Naive B cell (primary cell): Measurements from ENCODE around the gene ZSWIM4. TPM values are rescaled to one million over a fixed set of nuclear protein-coding genes. Genes with fewer than 3 reads are reported as not detected.
"Not testable (repeated sequence)": the region's sequence is repeated elsewhere in the genome, so short reads cannot be mapped to it uniquely, and the experiment has no call there.

Experiments used
- ATAC-seq, 2 donors: fragments of 150-1000 bp; cut with Tn5 transposase; 2 replicates each; pipeline ENCODE4 v1.10.0; 2021; ENCODE audit warnings: low read depth in 2 of 2, mild to moderate bottlenecking in 2 of 2, moderate library complexity in 2 of 2
- DNase-seq: peaks from one replicate; pipeline ENCODE4 v3.0.0; 2022
- H3K27ac Mint-ChIP-seq, 6 donors: one replicate each; pipeline ENCODE4 v1.8.0; 2020 to 2022; ENCODE audit warnings: mild to moderate bottlenecking in 6 of 6, mixed read lengths in 6 of 6, moderate library complexity in 5 of 6, inconsistent platforms in 2 of 6
- H3K27me3 Mint-ChIP-seq, 3 donors: one replicate each; pipeline ENCODE4 v1.8.0; 2021 to 2022; ENCODE audit warnings: mixed read lengths in 3 of 3, mild to moderate bottlenecking in 1 of 3
- H3K36me3 Mint-ChIP-seq, 2 donors: one replicate each; pipeline ENCODE4 v1.8.0; 2020 to 2022; ENCODE audit warnings: mixed read lengths in 2 of 2, inconsistent platforms in 1 of 2, mild to moderate bottlenecking in 1 of 2
- H3K4me1 Mint-ChIP-seq, 3 donors: one replicate each; pipeline ENCODE4 v1.8.0; 2020 to 2022; ENCODE audit warnings: mixed read lengths in 3 of 3, inconsistent platforms in 1 of 3, mild to moderate bottlenecking in 1 of 3, moderate library complexity in 1 of 3
- H3K4me3 Mint-ChIP-seq, 8 donors: one replicate each; pipeline ENCODE4 v1.8.0; 2020 to 2022; ENCODE audit warnings: mild to moderate bottlenecking in 8 of 8, mixed read lengths in 8 of 8, moderate library complexity in 8 of 8, inconsistent platforms in 2 of 8
- H3K9me3 Mint-ChIP-seq, 7 donors: one replicate each; pipeline ENCODE4 v1.8.0; 2020 to 2022; ENCODE audit warnings: mixed read lengths in 7 of 7, mild to moderate bottlenecking in 5 of 7, inconsistent platforms in 2 of 7, moderate library complexity in 1 of 7
- polyA plus RNA-seq, 6 donors: library from polyadenylated mRNA; unstranded; fragments of 300-500 nt; fragmentation: Illumina TruSeq; gene quantifications; one replicate each; pipeline ENCODE4 v1.2.3, GENCODE V29; 2021; ENCODE audit warnings: low read depth in 6 of 6

ZSWIM4 gene
- polyA plus RNA-seq, 6 donors from 2014 or later: 0.65 to 2.2 (median 0.89) TPM; not detected in 1

DNA sequence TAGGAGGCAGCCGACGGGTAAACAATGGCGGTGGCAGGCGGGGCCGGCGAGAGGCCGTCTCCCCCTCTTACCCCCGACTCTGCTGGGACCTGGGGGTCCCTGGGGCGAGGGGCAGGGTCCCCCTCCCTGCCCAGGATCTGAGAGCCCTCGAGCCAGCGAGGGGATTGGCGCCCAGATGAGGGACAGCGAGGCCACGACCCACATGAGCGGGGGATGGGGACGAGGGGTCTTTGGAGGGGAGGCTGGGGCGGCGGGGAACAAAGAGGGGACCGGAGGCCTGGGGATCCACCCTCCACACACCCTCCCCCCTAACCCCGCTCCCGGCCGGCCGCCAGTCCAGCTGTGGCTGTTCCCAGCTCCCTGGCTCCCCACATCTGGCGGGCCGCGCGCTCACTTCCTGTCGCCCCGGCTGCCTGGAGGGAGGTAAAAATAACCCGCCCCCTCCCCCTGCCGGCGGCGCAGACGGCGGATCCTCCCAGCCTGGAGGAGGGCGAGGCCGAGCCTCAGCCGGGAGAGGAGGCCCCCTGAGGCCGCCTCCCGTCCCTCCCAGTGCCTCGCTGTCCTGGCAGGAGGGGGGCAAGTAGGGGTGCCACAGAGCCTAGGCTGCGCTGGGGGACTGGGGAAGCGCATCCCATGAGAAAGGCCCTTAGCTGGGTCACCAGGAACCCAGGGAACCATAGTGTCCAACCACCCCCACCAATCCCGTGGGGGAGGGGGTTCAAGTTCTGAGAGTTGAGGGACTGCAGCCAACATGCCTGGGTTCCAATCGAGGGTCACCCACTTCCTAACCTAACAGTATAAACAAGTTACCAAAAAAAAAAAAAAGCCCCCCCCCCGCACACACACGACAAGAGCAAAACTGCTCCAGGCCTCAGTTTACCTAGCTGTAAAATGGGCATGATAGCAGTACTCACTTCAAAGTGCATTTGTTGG lies 52.4 kb downstream of the ZSWIM4 start:
- H3K4me1 Mint-ChIP-seq: peaks cover 34 to 45% (median 37%) of the 10 kb centered on the region in 3 donors
- DNase-seq: peak; percentile 61
- peak overlapping the region; percentile 98 to 100 (median 100) for H3K27ac Mint-ChIP-seq
- H3K4me3 Mint-ChIP-seq: peak overlapping the region; percentile 47 to 92 (median 82)
- H3K9me3 Mint-ChIP-seq: no peaks in the 10 kb centered on the region
- H3K36me3 Mint-ChIP-seq: no peaks in the 10 kb centered on the region
- H3K27me3 Mint-ChIP-seq: peaks cover 6 to 23% (median 8%) of the 10 kb centered on the region in 3 donors
- peak; percentile 24 for ATAC-seq

DNA sequence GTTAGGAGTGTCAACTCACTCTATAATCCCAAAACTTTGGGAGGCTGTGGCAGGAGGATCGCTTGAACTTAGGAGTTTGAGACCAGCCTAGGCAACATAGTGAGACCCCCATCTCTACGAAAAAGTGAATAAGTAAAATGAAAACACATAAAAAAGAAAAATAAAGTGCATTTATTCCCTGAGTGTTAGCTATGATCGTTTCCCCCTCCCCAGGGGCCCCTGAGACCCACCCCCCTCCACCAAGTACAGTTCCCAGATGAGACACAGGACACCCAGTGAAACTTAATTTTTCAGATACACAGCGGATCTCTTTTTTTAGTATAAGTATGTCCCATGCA lies 53.1 kb downstream of the ZSWIM4 start:
- Mint-ChIP-seq H3K36me3 (no peaks in the 10 kb centered on the region), H3K9me3 (no peaks in the 10 kb centered on the region), H3K4me3 (peak overlapping the region in 4 of 8 donors; percentile 52 to 80 (median 60)), H3K4me1 (peaks cover 29 to 43% (median 31%) of the 10 kb centered on the region in 3 donors), H3K27me3 (peaks cover 6 to 23% (median 8%) of the 10 kb centered on the region in 3 donors), H3K27ac (peak overlapping the region in 4 of 6 donors; percentile 71 to 100 (median 88))
- no peak for DNase-seq
- ATAC-seq: no peak

DNA sequence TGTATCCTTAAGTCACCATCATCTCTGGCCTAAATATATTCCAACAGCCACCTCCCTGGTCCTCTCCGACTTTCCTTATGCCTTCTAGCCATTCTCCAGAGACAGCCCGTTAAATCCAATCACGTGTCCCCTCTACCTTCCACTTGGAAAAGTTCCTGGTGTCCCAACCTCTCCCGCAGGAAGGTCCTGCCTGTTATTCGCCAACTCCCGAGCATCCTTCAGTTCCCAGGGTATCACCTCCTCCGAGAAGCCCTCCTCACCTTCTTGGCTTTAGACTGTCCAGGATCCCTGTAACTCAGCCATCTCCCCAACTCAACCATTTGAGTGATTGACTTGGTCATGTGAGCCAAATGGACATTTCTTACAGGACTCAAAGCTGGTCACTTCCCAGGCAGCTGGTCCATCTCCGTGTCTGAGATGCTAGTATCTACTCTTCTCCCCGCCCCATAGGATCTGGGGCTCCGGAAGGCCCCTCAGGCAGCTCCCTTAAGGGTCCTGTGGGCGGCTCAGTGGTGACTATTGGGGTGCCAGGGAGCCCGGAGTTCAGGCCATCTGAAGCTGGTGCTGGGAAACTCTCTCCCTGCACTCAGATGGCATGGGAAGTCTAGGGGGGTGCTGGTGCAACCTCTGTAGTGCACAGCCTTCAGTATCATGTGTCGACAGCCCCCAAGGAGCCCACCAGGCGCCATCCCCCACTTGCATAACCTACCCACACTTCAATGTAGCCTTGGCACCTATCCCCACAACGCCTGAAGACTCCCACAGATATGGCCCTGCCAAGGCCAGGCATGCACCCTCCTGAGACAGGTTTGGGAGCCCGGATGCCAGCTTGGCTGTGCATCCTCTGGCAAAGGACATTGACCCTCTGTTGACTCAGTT lies 53.8 kb downstream of the ZSWIM4 start:
- ATAC-seq (no peak), DNase-seq (no peak)
- peak overlapping the region in 5 of 6 donors; percentile 43 to 100 (median 93) for H3K27ac Mint-ChIP-seq
- H3K4me1 Mint-ChIP-seq: peaks cover 24 to 39% (median 27%) of the 10 kb centered on the region in 3 donors
- H3K4me3 Mint-ChIP-seq: peak overlapping the region in 6 of 8 donors; percentile 13 to 65 (median 41)
- peaks cover 6 to 23% (median 8%) of the 10 kb centered on the region in 3 donors for H3K27me3 Mint-ChIP-seq
- no peaks in the 10 kb centered on the region for H3K9me3 Mint-ChIP-seq
- H3K36me3 Mint-ChIP-seq: no peaks in the 10 kb centered on the region

DNA sequence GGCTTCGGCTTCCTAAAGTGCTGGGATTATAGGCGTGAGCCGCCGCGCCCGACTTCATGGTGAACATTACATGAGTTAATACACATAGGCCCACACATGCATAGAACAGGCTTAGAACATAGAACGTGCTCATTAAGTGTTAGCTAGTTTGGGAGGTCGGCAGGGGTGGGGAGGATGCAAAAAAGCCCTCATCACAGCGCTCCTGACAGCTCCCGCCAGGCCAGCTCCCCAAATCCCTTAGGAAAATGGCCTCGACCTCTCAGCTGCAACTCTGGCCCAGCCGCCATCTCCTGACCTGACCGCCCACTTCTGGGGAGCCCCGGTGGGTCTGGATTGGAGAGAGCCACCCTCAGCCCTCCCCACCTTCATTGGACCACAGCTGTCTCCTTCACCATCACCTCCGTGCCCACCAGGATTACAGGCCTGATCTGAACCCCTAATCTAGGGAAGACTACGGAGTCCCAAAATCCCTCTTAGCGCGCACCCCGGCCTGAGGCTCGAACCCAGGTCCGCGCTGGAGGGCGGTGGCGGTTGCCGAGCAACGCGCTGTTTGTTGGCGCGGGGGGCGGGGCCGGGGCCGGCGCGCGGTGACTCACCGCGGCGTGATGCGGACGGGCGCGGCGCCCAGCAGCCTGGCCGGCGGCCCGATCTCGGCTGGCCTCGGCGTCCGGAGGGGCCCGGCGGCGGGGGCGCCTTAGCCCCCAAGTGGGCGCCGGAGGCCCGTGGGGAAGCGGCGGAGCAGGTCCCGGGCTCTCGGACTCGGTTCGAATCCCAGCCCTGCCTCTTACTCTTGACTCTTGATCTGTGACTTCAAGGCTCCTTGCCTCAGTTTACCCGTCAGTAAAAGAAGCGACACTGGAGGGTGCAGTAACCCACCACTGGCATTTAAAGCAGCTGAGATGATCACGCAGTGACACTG lies 55.0 kb downstream of the ZSWIM4 start:
- Mint-ChIP-seq H3K9me3 (no peaks in the 10 kb centered on the region), H3K4me3 (peak overlapping the region in 6 of 8 donors; percentile 45 to 75 (median 56)), H3K4me1 (peaks cover 23 to 30% (median 24%) of the 10 kb centered on the region in 3 donors), H3K27ac (peak overlapping the region; percentile 87 to 100 (median 92)), H3K36me3 (no peaks in the 10 kb centered on the region), H3K27me3 (peaks cover 6 to 26% (median 8%) of the 10 kb centered on the region in 3 donors)
- DNase-seq (peak; percentile 58), ATAC-seq (peak; percentile 3 to 6)

DNA sequence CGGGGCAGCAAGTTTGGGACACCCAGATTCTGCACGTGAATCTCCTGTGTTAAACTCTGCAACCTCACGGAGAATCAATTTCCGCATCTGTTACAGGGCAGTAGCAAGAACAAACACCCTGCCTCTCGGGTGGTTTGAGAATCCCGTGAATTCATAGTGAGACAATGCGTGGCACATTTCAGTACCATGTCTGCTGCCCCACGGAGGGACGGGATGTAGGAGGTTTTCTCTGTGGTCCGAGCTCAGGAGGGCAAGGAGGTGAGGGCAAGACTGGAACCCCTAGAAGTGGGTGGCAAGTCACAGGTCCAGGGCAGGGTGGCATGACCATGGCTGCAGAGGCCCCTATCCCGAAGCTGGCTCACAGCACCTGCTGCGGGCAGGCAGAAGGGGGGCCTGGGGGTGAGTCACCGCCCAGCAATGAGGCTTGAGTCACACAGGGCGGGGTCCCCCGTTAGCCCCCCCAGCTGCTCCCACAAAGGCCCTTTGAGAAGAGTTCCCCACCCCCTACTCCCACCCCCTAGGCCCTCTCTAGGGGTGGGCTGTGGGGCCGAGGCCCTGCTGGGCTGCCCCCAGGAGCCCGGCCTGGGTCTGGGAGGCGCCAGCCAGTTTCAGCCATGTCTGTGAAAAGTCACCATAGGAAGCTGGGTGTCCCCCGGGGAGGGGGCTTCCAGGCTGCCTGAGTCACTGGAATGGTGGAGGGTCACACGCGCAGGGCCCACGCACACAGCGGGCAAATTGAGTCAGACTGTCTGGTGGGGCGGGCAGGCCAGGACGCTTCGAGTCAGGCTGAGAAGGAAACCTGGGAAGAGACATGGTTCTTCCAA lies 55.9 kb downstream of the ZSWIM4 start:
- DNase-seq: no peak
- ATAC-seq: no peak
- Mint-ChIP-seq H3K36me3 (no peaks in the 10 kb centered on the region), H3K9me3 (no peaks in the 10 kb centered on the region), H3K27me3 (peaks cover 6 to 26% (median 8%) of the 10 kb centered on the region in 3 donors), H3K4me3 (peak overlapping the region in 4 of 8 donors; percentile 45 to 70 (median 56)), H3K4me1 (peaks cover 16 to 24% (median 17%) of the 10 kb centered on the region in 3 donors), H3K27ac (peak overlapping the region; percentile 44 to 100 (median 86))

DNA sequence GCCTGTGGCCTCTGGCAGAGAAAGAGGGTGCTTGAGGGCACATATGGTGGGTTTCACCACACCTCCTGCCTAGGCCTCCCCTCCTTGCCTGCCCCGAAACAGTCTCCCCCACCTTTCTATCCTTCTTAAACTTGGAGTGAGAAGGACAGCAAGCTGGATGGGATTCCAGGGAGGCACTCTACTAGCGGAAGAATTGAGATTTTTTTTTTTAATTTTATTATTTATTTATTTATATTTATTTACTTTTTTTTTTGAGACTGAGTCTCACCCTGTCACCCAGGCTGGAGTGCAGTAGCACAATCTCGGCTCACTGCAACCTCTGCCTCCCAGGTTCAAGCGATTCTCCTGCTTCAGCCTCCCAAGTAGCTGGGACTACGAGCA lies 56.5 kb downstream of the ZSWIM4 start:
- peaks cover 10 to 18% (median 11%) of the 10 kb centered on the region in 3 donors for H3K4me1 Mint-ChIP-seq
- DNase-seq, H3K4me3 Mint-ChIP-seq, ATAC-seq, H3K36me3 Mint-ChIP-seq, H3K9me3 Mint-ChIP-seq: not testable (repeated sequence)
- H3K27me3 Mint-ChIP-seq: peaks cover 6 to 23% (median 8%) of the 10 kb centered on the region in 3 donors
- peak overlapping the region in 4 of 6 donors; percentile 22 to 100 (median 63) for H3K27ac Mint-ChIP-seq

DNA sequence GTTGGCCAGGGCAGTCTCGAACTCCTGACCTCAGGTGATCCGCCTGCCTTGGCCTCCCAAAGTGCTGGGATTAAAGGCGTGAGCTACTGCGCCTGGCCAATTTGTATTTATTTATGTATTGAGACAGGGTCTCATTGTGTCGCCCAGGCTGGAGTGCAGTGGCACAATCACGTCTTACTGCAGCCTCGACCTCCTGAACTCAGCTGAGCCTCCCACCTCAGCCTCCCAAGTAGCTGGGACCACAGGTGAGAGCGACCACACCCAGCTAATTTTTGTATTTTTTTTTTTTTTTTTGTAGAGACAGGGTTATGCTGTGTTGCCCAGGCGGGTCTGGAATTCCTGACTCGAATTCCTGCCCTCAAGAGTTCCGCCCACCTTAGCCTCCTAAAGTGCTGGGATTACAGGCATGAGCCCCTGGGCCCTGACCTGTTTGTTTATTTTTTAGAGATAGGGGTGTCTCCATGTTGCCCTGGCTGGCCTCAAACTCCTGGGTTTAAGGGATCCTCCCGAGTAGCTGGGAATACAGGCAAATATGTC lies 57.0 kb downstream of the ZSWIM4 start:
- peaks cover 6 to 21% (median 8%) of the 10 kb centered on the region in 3 donors for H3K27me3 Mint-ChIP-seq
- ATAC-seq, H3K36me3 Mint-ChIP-seq, H3K9me3 Mint-ChIP-seq, H3K4me3 Mint-ChIP-seq, DNase-seq: not testable (repeated sequence)
- H3K4me1 Mint-ChIP-seq: peaks cover 5 to 15% (median 7%) of the 10 kb centered on the region in 3 donors
- H3K27ac Mint-ChIP-seq: peak overlapping the region in 3 of 6 donors; percentile 41 to 100 (median 44)

DNA sequence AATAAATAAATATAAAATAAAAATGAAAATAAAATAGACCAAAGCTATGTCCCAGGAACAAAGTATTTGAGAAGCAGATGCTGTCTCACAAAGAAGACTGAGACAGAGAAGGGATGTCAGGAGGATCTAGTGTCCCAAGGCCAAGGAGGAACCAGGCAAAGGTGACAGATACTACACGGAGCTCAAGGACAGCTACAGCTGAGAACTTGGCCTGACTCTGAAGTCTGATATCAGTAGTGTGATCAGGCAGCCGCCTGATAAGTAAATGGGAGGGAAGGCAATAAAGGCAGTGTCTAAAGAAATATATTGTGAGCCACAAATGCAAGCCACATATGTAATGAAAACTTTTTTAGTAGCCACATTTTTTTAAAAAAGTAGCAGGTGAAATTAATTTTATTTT lies 61.3 kb downstream of the ZSWIM4 start:
- ATAC-seq (no peak), DNase-seq (no peak)
- Mint-ChIP-seq H3K9me3 (no peaks in the 10 kb centered on the region), H3K4me1 (peaks cover 4 to 10% (median 6%) of the 10 kb centered on the region in 3 donors), H3K27me3 (peaks cover 0 to 4% (median 0%) of the 10 kb centered on the region in 3 donors), H3K36me3 (no peaks in the 10 kb centered on the region), H3K4me3 (no peak overlapping the region), H3K27ac (no peak overlapping the region)

DNA sequence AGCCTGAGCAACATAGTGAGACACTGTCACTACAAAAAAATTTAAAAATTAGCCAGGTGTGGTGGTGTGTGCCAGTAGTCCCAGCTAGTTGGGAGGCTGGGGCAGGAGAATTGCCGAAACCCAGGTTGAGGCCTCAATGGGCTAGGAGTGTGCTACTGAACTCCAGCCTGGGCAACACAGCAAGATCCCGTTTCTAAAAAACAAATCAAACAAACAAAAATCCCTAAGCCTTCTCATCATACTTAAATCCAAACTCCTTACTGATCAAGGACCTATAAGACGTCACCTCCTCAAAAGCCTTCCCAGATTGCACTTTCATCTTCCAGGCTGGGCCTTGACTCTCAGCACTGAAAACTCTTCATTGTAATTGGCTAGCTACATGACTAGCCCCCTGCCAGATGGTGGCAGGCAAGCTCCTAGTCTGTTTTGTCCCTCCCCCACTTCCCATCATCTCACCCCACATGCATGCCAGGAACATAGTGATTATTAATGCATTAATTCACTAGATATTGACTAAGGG lies 64.2 kb downstream of the ZSWIM4 start:
- H3K27ac Mint-ChIP-seq: peak overlapping the region in 1 of 6 donors; percentile 81
- no peak for ATAC-seq
- H3K27me3 Mint-ChIP-seq: peaks cover 12 to 20% (median 14%) of the 10 kb centered on the region in 3 donors
- peak overlapping the region in 1 of 8 donors; percentile 59 for H3K4me3 Mint-ChIP-seq
- peaks cover 12 to 21% (median 19%) of the 10 kb centered on the region in 3 donors for H3K4me1 Mint-ChIP-seq
- peaks cover 0 to under 1% (median 0%) of the 10 kb centered on the region in 7 donors for H3K9me3 Mint-ChIP-seq
- H3K36me3 Mint-ChIP-seq: peaks cover 3 to 4% of the 10 kb centered on the region in 2 donors
- no peak for DNase-seq

DNA sequence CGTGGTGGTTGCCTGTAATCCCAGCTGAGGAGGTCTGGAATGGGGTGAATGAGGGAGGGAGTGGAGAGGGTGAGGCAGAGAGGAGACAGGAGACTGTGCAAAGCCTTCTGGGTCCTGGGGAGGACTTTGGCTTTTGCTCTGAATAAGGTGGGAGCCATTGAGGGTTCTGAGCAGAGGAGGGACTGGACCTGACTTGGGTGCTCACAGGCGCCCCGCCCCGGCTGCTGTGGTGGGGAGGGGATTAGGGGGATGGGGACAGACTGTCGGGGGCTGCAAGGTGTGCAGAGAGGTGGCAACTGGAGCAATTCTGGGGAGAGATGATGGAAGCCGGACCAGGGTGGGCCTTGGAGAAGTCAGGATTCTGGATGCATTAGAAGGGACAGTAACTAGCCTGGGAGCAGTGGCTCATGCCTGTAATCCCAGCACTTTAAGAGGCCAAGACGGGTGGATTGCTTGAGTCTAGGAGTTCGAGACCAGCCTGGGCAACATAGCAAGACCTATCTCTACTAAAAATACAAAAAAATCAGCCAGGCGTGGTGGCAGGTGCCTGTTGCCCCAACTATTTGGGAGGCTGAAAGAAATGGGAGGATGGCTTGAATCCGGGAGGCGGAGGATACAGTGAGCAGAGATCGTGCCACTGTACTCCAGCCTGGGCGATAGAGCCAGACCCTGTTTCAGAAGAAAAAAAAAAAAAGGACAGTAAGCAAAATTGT lies 65.6 kb downstream of the ZSWIM4 start:
- ATAC-seq: no peak
- H3K9me3 Mint-ChIP-seq: peaks cover 0 to 1% (median 0%) of the 10 kb centered on the region in 7 donors
- peak overlapping the region; percentile 53 to 97 (median 90) for H3K4me3 Mint-ChIP-seq
- peaks cover 5 to 7% of the 10 kb centered on the region in 2 donors for H3K36me3 Mint-ChIP-seq
- H3K27me3 Mint-ChIP-seq: peaks cover 17 to 21% (median 18%) of the 10 kb centered on the region in 3 donors
- peak overlapping the region in 2 of 6 donors; percentile 20 to 97 for H3K27ac Mint-ChIP-seq
- H3K4me1 Mint-ChIP-seq: peaks cover 16 to 24% (median 23%) of the 10 kb centered on the region in 3 donors
- DNase-seq: no peak

DNA sequence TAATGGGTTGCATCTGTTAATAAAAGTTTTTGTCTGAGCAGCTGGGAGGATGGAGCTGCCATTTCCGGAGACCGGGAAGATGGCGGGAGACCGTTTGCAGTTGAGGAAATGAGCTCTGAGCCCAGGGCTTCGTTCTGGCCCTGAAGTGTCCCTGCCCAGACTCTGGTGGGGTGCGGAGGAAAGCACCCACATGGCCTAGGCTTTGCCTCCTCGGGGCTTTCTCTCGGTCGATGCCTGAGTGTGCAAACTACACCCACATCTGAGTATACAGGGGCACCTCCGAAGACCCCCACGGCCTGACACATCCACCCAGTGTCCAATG lies 66.1 kb downstream of the ZSWIM4 start:
- H3K27me3 Mint-ChIP-seq: peaks cover 20 to 25% (median 21%) of the 10 kb centered on the region in 3 donors
- H3K4me3 Mint-ChIP-seq: peak overlapping the region; percentile 63 to 97 (median 92)
- peak overlapping the region in 3 of 6 donors; percentile 20 to 98 (median 97) for H3K27ac Mint-ChIP-seq
- peaks cover 0 to 1% (median 0%) of the 10 kb centered on the region in 7 donors for H3K9me3 Mint-ChIP-seq
- DNase-seq (no peak), ATAC-seq (peak; percentile 10 to 20)
- H3K4me1 Mint-ChIP-seq: peaks cover 19 to 29% (median 27%) of the 10 kb centered on the region in 3 donors
- peaks cover 5 to 8% of the 10 kb centered on the region in 2 donors for H3K36me3 Mint-ChIP-seq
